Measurements from ENCODE around the gene ASIC4. TPM values are rescaled to one million over a fixed set of nuclear protein-coding genes. Genes with fewer than 3 reads are reported as not detected.

ASIC4 gene
- total and polyA plus RNA-seq, 9 of the 15 experiments (the other 6 are each of a cell fraction or from before 2014, with no cell fraction given), result 0.07 to 19.2 (median 4.8) TPM

DNA sequence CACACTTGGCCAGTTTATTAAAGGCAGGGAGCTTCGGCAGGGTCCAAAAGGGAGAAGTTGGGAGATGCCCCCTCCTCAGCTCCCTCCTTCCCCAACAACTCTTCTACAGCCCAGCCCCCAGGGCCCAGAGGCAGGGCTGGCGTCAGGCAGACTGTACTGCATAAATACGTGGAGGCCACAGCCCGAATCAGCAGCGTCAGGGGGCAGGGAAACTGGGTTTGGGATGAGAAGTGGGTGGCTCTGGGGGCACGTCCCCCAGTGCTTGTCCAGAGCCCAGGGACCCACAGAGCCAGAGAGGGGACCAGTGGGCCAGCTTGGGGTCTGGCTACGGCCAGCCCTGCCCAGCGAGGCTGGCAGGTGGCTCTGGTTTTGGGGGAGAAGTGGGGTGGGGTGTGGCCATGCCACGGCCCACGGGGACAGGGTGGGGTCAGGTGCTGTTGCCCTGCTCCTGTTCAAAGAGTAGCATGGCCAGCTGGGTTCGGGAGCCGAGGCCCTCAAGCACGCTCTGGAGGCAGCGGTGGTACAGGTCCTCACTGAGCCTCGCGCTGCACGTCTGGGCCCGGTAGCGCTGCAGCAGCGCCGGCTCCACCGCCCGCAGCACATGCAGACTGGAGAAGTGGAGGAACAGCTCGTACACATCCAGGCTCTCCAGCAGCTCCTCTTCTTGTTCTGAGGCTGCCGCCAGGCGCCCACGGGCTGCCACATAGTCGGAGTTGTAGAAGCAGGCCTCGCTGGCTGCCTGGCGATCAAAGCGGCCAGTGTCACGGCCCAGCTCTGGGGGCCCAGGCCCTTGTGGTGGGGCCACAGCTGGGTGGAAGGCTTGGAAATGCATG lies 24.9 kb downstream of the ASIC4 start:
- in situ Hi-C loops (cut with MboI) (no loop called here), intact Hi-C loops (cut with micrococcal nuclease) (no loop called here)
- peak; percentile 61 for TF ChIP-seq ZBTB33 (CRISPR knock-in tag; IDR thresholded peaks at IDR 0.05)
- TF ChIP-seq POLR2G (IDR thresholded peaks at IDR 0.05; ENCODE audit: low read depth, low read length), result peak; percentile 53
- TF ChIP-seq PCBP1 (IDR thresholded peaks at IDR 0.05; ENCODE audit: low read depth, low read length, poor library complexity, severe bottlenecking), result no peak
- TF ChIP-seq ZNF584 (CRISPR knock-in tag; IDR thresholded peaks at IDR 0.05; ENCODE audit: low read depth), result no peak
- Histone ChIP-seq H2AFZ (ENCODE audit: low read depth, low read length) (no peak overlapping the region), H3K27me3 (ENCODE audit: control insufficient read depth in 2 of 2, insufficient read depth in 2 of 2, low read length in 2 of 2) (no peaks in the 10 kb centered on the region), H3K4me2 (ENCODE audit: insufficient read depth, low read length) (no peak overlapping the region), H3K9me3 (replicated peaks; ENCODE audit: control insufficient read depth, insufficient read depth, low read depth, low read length) (no peaks in the 10 kb centered on the region), H3K9ac (ENCODE audit: insufficient read depth in 1 of 2, low read depth in 2 of 2, low read length in 2 of 2) (no peak overlapping the region; a peak in 1 of 4 replicates), H3K4me1 (replicated peaks in 1 of 2; ENCODE audit: control insufficient read depth in 2 of 2, insufficient read depth in 2 of 2, low read length in 2 of 2) (peaks cover 0 to 67% of the 10 kb centered on the region in 2 experiments; a peak in 3 of 5 replicates), H3K9me1 (ENCODE audit: control insufficient read depth, insufficient read depth, low read length) (no peaks in the 10 kb centered on the region), H3K4me3 (no peak overlapping the region), H3K79me2 (ENCODE audit: control insufficient read depth, insufficient read depth, low read length) (peaks cover 17% of the 10 kb centered on the region), H3K36me3 (ENCODE audit: control insufficient read depth, insufficient read depth, low read length) (peaks cover 41% of the 10 kb centered on the region; the same call in 2 of the 3 replicates), H3K27ac (ENCODE audit: extremely low read depth, low read depth, low read length) (no peak overlapping the region), H4K20me1 (replicated peaks; ENCODE audit: control insufficient read depth, insufficient read depth, low read length) (peaks cover 18% of the 10 kb centered on the region; the same call in 1 of the 2 replicates)
- ChIA-PET CTCF (ENCODE audit: low intra/inter-chr PET ratio) (interaction anchor here (0.8 kb wide), 1 partner anchor 56 kb away, joined by 3 read pairs; no protein-coding TSS in a partner anchor), POLR2A (interaction anchor here (0.6 to 0.8 kb wide), 3 partner anchors 12 to 122 kb away, joined by 3 to 4 read pairs (median 3); no protein-coding TSS in a partner anchor)
- DNase-seq (ENCODE audit: extremely low read depth in 1 of 4, low spot score in 3 of 4) (no peak), FAIRE-seq (no peak), ATAC-seq (no peak)
- 90% methylated on average over 11 of the region's 32 CpGs for WGBS (ENCODE audit: insufficient coverage, low coverage, missing lambda C conversion rate)
- no TSS peak for BruUV-seq (replicated peaks)

Data from K562 (cell line).